Hematopoietic multipotent progenitor cell (in vitro differentiated cells): ENCODE results near the gene UBQLN4. TPM values are rescaled to one million over a fixed set of nuclear protein-coding genes. Genes with fewer than 3 reads are reported as not detected.
"Not testable (repeated sequence)": the region's sequence is repeated elsewhere in the genome, so short reads cannot be mapped to it uniquely, and the experiment has no call there.

Experiments used
- DNase-seq, 3 donors: peaks; one replicate each; pipeline ENCODE4 v3.0.0-alpha.2; 2011 to 2015; ENCODE audit warnings: low read depth in 2 of 3, low spot score in 2 of 3
- total RNA-seq: library from RNA; depleted of rRNA; stranded (reverse); fragments of >200 nt; gene quantifications from one replicate; pipeline ENCODE4 v1.2.3, GENCODE V29; 2012

UBQLN4 gene
- total RNA-seq, 1 donor, result 17.5 TPM

GRCh38 chr1:156081180-156081916 is 27.8 kb upstream of the UBQLN4 start:
- no peak for DNase-seq

GRCh38 chr1:156080863-156081179 is 27.2 kb upstream of the UBQLN4 start:
- DNase-seq, result no peak

- DNase-seq, result no peak
These were observed 26.8 kb upstream of the UBQLN4 start for GRCh38 chr1:156080241-156080862.

- no peak for DNase-seq
These were observed 26.2 kb upstream of the UBQLN4 start for GRCh38 chr1:156079762-156080161.

- DNase-seq, result no peak
These were observed 25.1 kb upstream of the UBQLN4 start for GRCh38 chr1:156078728-156079127.

GRCh38 chr1:156077430-156077760 is 23.8 kb upstream of the UBQLN4 start:
- no peak for DNase-seq

GRCh38 chr1:156076609-156077429 is 23.2 kb upstream of the UBQLN4 start:
- peak in 2 of 3 donors; percentile 38 to 43 for DNase-seq

GRCh38 chr1:156075775-156076204 is 22.2 kb upstream of the UBQLN4 start:
- no peak for DNase-seq

GRCh38 chr1:156075162-156075561 is 21.6 kb upstream of the UBQLN4 start:
- no peak for DNase-seq

- DNase-seq, result no peak
These were observed 21.1 kb upstream of the UBQLN4 start for GRCh38 chr1:156074661-156075060.

GRCh38 chr1:156073740-156074139 is 20.1 kb upstream of the UBQLN4 start:
- no peak for DNase-seq

GRCh38 chr1:156073110-156073687 is 19.6 kb upstream of the UBQLN4 start:
- no peak for DNase-seq

- DNase-seq, result no peak
These were observed 18.7 kb upstream of the UBQLN4 start for GRCh38 chr1:156072251-156072650.

GRCh38 chr1:156071332-156071816 is 17.8 kb upstream of the UBQLN4 start:
- DNase-seq, result not testable (repeated sequence)

- no peak for DNase-seq
These were observed 16.9 kb upstream of the UBQLN4 start for GRCh38 chr1:156070548-156070947.

- no peak for DNase-seq
These were observed 16.2 kb upstream of the UBQLN4 start for GRCh38 chr1:156069490-156070455.

- DNase-seq, result no peak
These were observed 13.7 kb upstream of the UBQLN4 start for GRCh38 chr1:156067262-156067661.

GRCh38 chr1:156065871-156066270 is 12.3 kb upstream of the UBQLN4 start:
- DNase-seq, result no peak

GRCh38 chr1:156065212-156065611 is 11.6 kb upstream of the UBQLN4 start:
- DNase-seq, result no peak

- no peak for DNase-seq
These were observed 11.0 kb upstream of the UBQLN4 start for GRCh38 chr1:156064615-156065014.
